Activated CD4-positive, alpha-beta memory T cell treated with anti-CD3 and anti-CD28 coated beads, Interleukin-2, amount 10 ng/mL, durations not matched to agents 7 days and 5 days (primary cell): ENCODE measurements around the gene PPP1R16B. TPM values are rescaled to one million over a fixed set of nuclear protein-coding genes. Genes with fewer than 3 reads are reported as not detected.
"Not testable (repeated sequence)": the region's sequence is repeated elsewhere in the genome, so short reads cannot be mapped to it uniquely, and the experiment has no call there.

Experiments used
- CTCF ChIA-PET: fragments of 350-600 bp; sonication (Branson Sonifier 250); formaldehyde crosslinking; loops from one replicate; lab custom pipeline; 2021; ENCODE audit warnings: antibody characterized with exemption, inconsistent platforms; lab: Charles Lee
- POLR2A ChIA-PET: fragments of 350-600 bp; sonication (Branson Sonifier 250); formaldehyde crosslinking; loops from one replicate; lab custom pipeline; 2021; ENCODE audit warnings: antibody characterized with exemption; lab: Charles Lee
- DNase-seq: peaks from one replicate; pipeline ENCODE4 v3.0.0-alpha.2; 2020
- H3K27ac Mint-ChIP-seq: one replicate; pipeline ENCODE4 v1.8.0; 2021; ENCODE audit warnings: mild to moderate bottlenecking, mixed read lengths
- H3K27me3 Mint-ChIP-seq: one replicate; pipeline ENCODE4 v1.8.0; 2021; ENCODE audit warnings: mixed read lengths
- H3K36me3 Mint-ChIP-seq: one replicate; pipeline ENCODE4 v1.8.0; 2021; ENCODE audit warnings: low read depth, mixed read lengths
- H3K4me1 Mint-ChIP-seq: one replicate; pipeline ENCODE4 v1.8.0; 2021; ENCODE audit warnings: mixed read lengths
- H3K4me3 Mint-ChIP-seq: one replicate; pipeline ENCODE4 v1.8.0; 2021; ENCODE audit warnings: mild to moderate bottlenecking, mixed read lengths
- H3K9me3 Mint-ChIP-seq: one replicate; pipeline ENCODE4 v1.8.0; 2021; ENCODE audit warnings: mixed read lengths
- total RNA-seq, 2 experiments: library from RNA; stranded (reverse); gene quantifications; one replicate each; pipeline ENCODE4 v1.2.3, GENCODE V29; 2021

Gene PPP1R16B
- total RNA-seq, 2 experiments from 2014 or later, result 113 to 119 TPM

- CTCF ChIA-PET, result no interaction called here
- H3K27ac Mint-ChIP-seq, result no peak overlapping the region
These were observed 33.9 kb upstream of the PPP1R16B start for GRCh38 chr20:38771621-38772020.

GRCh38 chr20:38774167-38774566 lies 31.3 kb upstream of the PPP1R16B start:
- ChIA-PET POLR2A (no interaction called here), CTCF (no interaction called here)
- no peaks in the 10 kb centered on the region for H3K27me3 Mint-ChIP-seq
- no peak for DNase-seq
- H3K4me1 Mint-ChIP-seq, result peaks cover 20% of the 10 kb centered on the region
- peaks cover 3% of the 10 kb centered on the region for H3K9me3 Mint-ChIP-seq
- H3K4me3 Mint-ChIP-seq, result no peak overlapping the region
- H3K27ac Mint-ChIP-seq, result no peak overlapping the region
- peaks cover 45% of the 10 kb centered on the region for H3K36me3 Mint-ChIP-seq

More at GRCh38 chr20:38771621-38772020, 33.9 kb upstream of the PPP1R16B start:
- Mint-ChIP-seq H3K4me3 (no peak overlapping the region), H3K36me3 (peaks cover 58% of the 10 kb centered on the region), H3K9me3 (peaks cover 3% of the 10 kb centered on the region), H3K27me3 (no peaks in the 10 kb centered on the region), H3K4me1 (peaks cover 12% of the 10 kb centered on the region)
- no peak for DNase-seq
- POLR2A ChIA-PET, result no interaction called here

GRCh38 chr20:38776363-38776762 lies 29.1 kb upstream of the PPP1R16B start:
- H3K4me1 Mint-ChIP-seq, result peaks cover 28% of the 10 kb centered on the region
- H3K27me3 Mint-ChIP-seq, result no peaks in the 10 kb centered on the region
- CTCF ChIA-PET, result interaction anchor here (0.7 to 1.6 kb wide), 2 partner anchors 25 to 511 kb away, joined by 3 to 5 read pairs; no protein-coding TSS in a partner anchor

GRCh38 chr20:38779247-38780097 lies 26.0 kb upstream of the PPP1R16B start:
- Mint-ChIP-seq H3K27ac (no peak overlapping the region), H3K4me1 (peaks cover 28% of the 10 kb centered on the region), H3K36me3 (peaks cover 11% of the 10 kb centered on the region), H3K27me3 (no peaks in the 10 kb centered on the region), H3K4me3 (no peak overlapping the region), H3K9me3 (no peaks in the 10 kb centered on the region)
- POLR2A ChIA-PET, result interaction anchor here (0.9 kb wide), 1 partner anchor 9 kb away, joined by 4 read pairs; no protein-coding TSS in a partner anchor
- CTCF ChIA-PET, result no interaction called here
- no peak for DNase-seq

More at GRCh38 chr20:38776363-38776762, 29.1 kb upstream of the PPP1R16B start:
- POLR2A ChIA-PET, result no interaction called here
- no peak for DNase-seq
- H3K27ac Mint-ChIP-seq, result peak overlapping the region; percentile 31
- peaks cover 37% of the 10 kb centered on the region for H3K36me3 Mint-ChIP-seq
- H3K9me3 Mint-ChIP-seq, result peaks cover 3% of the 10 kb centered on the region
- no peak overlapping the region for H3K4me3 Mint-ChIP-seq

- no peaks in the 10 kb centered on the region for H3K9me3 Mint-ChIP-seq
- H3K36me3 Mint-ChIP-seq, result no peaks in the 10 kb centered on the region
- DNase-seq, result no peak
- ChIA-PET POLR2A (no interaction called here), CTCF (no interaction called here)
- no peak overlapping the region for H3K27ac Mint-ChIP-seq
- H3K4me3 Mint-ChIP-seq, result no peak overlapping the region
- H3K4me1 Mint-ChIP-seq, result peaks cover 12% of the 10 kb centered on the region
- H3K27me3 Mint-ChIP-seq, result no peaks in the 10 kb centered on the region
These were observed 23.2 kb upstream of the PPP1R16B start for GRCh38 chr20:38782275-38782674.

GRCh38 chr20:38787870-38788269 lies 17.6 kb upstream of the PPP1R16B start:
- CTCF ChIA-PET, result interaction anchor here (0.9 to 1.4 kb wide), 2 partner anchors 18 to 94 kb away, joined by 3 read pairs; partner anchors contain the start of gene PPP1R16B
- Mint-ChIP-seq H3K4me3 (no peak overlapping the region), H3K27me3 (no peaks in the 10 kb centered on the region), H3K27ac (no peak overlapping the region), H3K36me3 (no peaks in the 10 kb centered on the region), H3K4me1 (peaks cover 3% of the 10 kb centered on the region), H3K9me3 (no peaks in the 10 kb centered on the region)
- no peak for DNase-seq
- POLR2A ChIA-PET, result interaction anchor here (1.7 to 1.9 kb wide), 2 partner anchors 9 to 17 kb away, joined by 4 to 5 read pairs; partner anchors contain the start of gene PPP1R16B

- POLR2A ChIA-PET, result interaction anchor here (0.9 kb wide), 1 partner anchor 14 kb away, joined by 3 read pairs; no protein-coding TSS in a partner anchor
- no peaks in the 10 kb centered on the region for H3K36me3 Mint-ChIP-seq
- CTCF ChIA-PET, result no interaction called here
- H3K9me3 Mint-ChIP-seq, result no peaks in the 10 kb centered on the region
- no peak for DNase-seq
- no peaks in the 10 kb centered on the region for H3K27me3 Mint-ChIP-seq
- H3K27ac Mint-ChIP-seq, result no peak overlapping the region
- H3K4me1 Mint-ChIP-seq, result peaks cover 9% of the 10 kb centered on the region
- H3K4me3 Mint-ChIP-seq, result no peak overlapping the region
These were observed 15.8 kb upstream of the PPP1R16B start for GRCh38 chr20:38789503-38790199.

- no peak for DNase-seq
- Mint-ChIP-seq H3K27ac (no peak overlapping the region), H3K9me3 (no peaks in the 10 kb centered on the region), H3K4me1 (peaks cover 9% of the 10 kb centered on the region), H3K36me3 (no peaks in the 10 kb centered on the region), H3K27me3 (no peaks in the 10 kb centered on the region), H3K4me3 (no peak overlapping the region)
- ChIA-PET POLR2A (interaction anchor here (0.9 kb wide), 1 partner anchor 13 kb away, joined by 3 read pairs; no protein-coding TSS in a partner anchor), CTCF (no interaction called here)
These were observed 15.1 kb upstream of the PPP1R16B start for GRCh38 chr20:38790200-38791053.

GRCh38 chr20:38791291-38791690 lies 14.2 kb upstream of the PPP1R16B start:
- Mint-ChIP-seq H3K27ac (no peak overlapping the region), H3K27me3 (no peaks in the 10 kb centered on the region), H3K4me3 (no peak overlapping the region), H3K9me3 (no peaks in the 10 kb centered on the region), H3K36me3 (no peaks in the 10 kb centered on the region), H3K4me1 (peaks cover 9% of the 10 kb centered on the region)
- POLR2A ChIA-PET, result no interaction called here
- CTCF ChIA-PET, result no interaction called here
- no peak for DNase-seq

GRCh38 chr20:38791940-38792339 lies 13.6 kb upstream of the PPP1R16B start:
- no peak for DNase-seq
- Mint-ChIP-seq H3K36me3 (no peaks in the 10 kb centered on the region), H3K4me3 (no peak overlapping the region), H3K27ac (no peak overlapping the region), H3K27me3 (no peaks in the 10 kb centered on the region), H3K9me3 (no peaks in the 10 kb centered on the region), H3K4me1 (peaks cover 9% of the 10 kb centered on the region)
- ChIA-PET CTCF (interaction anchor here (0.7 kb wide), 1 partner anchor 35 kb away, joined by 3 read pairs; no protein-coding TSS in a partner anchor), POLR2A (no interaction called here)

- CTCF ChIA-PET, DNase-seq, H3K36me3 Mint-ChIP-seq, H3K27me3 Mint-ChIP-seq, POLR2A ChIA-PET, H3K27ac Mint-ChIP-seq, H3K4me3 Mint-ChIP-seq: not testable (repeated sequence)
- Mint-ChIP-seq H3K4me1 (peaks cover 22% of the 10 kb centered on the region), H3K9me3 (peaks cover 12% of the 10 kb centered on the region)
These were observed 11.4 kb upstream of the PPP1R16B start for GRCh38 chr20:38794057-38794456.

GRCh38 chr20:38798266-38798665 lies 7.2 kb upstream of the PPP1R16B start:
- H3K9me3 Mint-ChIP-seq, result peaks cover 13% of the 10 kb centered on the region
- no peak overlapping the region for H3K27ac Mint-ChIP-seq
- H3K27me3 Mint-ChIP-seq, result no peaks in the 10 kb centered on the region
- ChIA-PET CTCF (no interaction called here), POLR2A (interaction anchor here (1.7 kb wide), 1 partner anchor 34 kb away, joined by 5 read pairs; no protein-coding TSS in a partner anchor)
- H3K36me3 Mint-ChIP-seq, result peaks cover 10% of the 10 kb centered on the region
- H3K4me1 Mint-ChIP-seq, result peaks cover 42% of the 10 kb centered on the region
- H3K4me3 Mint-ChIP-seq, result no peak overlapping the region
- DNase-seq, result no peak
